WTC11 (cell line): Measurements from ENCODE around the gene DMWD. TPM values are rescaled to one million over a fixed set of nuclear protein-coding genes. Genes with fewer than 3 reads are reported as not detected.

Experiments
- ATAC-seq: fragments of 200-7000 bp; cut with Tn5 transposase; 2 replicates; pipeline ENCODE4 v1.10.0; 2021; ENCODE audit warnings: mild to moderate bottlenecking, moderate library complexity
- CTCF ChIA-PET: fragments of 300-600 bp; sonication (Branson Sonifier 250); formaldehyde crosslinking; loops from one replicate; lab custom pipeline; 2021; ENCODE audit warnings: antibody characterized with exemption; lab: Charles Lee
- POLR2A ChIA-PET: fragments of 350-600 bp; sonication (Branson Sonifier 250); formaldehyde crosslinking; loops from one replicate; lab custom pipeline; 2021; ENCODE audit warnings: antibody characterized with exemption; lab: Charles Lee
- DNase-seq: peaks from one replicate; pipeline ENCODE4 v3.0.0; 2021; ENCODE audit warnings: low spot score
- H3K27ac Mint-ChIP-seq: 2 replicates; pipeline ENCODE4 v1.8.0; 2021; ENCODE audit warnings: mixed read lengths
- H3K27me3 Mint-ChIP-seq: 2 replicates; pipeline ENCODE4 v1.8.0; 2021; ENCODE audit warnings: low read depth, mild to moderate bottlenecking, moderate library complexity, mixed read lengths
- H3K36me3 Mint-ChIP-seq: 2 replicates; pipeline ENCODE4 v1.8.0; 2021; ENCODE audit warnings: mixed read lengths
- H3K4me1 Mint-ChIP-seq: 2 replicates; pipeline ENCODE4 v1.8.0; 2022; ENCODE audit warnings: mixed read lengths
- H3K4me3 Mint-ChIP-seq: 2 replicates; pipeline ENCODE4 v1.8.0; 2021; ENCODE audit warnings: mild to moderate bottlenecking, moderate library complexity, mixed read lengths
- H3K9me3 Mint-ChIP-seq: 2 replicates; pipeline ENCODE4 v1.8.0; 2021; ENCODE audit warnings: mixed read lengths
- AR ChIP-seq: fragments of 250-450 bp; sonication (Bioruptor Pico); IDR thresholded peaks from 2 replicates; pipeline ENCODE4 v1.9.0; 2021; ENCODE audit warnings: mild to moderate bottlenecking
- CBFB ChIP-seq: sonication (generic); formaldehyde crosslinking; IDR thresholded peaks from 2 replicates; pipeline ENCODE4 v1.8.1; 2022; ENCODE audit warnings: mild to moderate bottlenecking, low read depth, missing genetic modification reagents
- CREB1 ChIP-seq: sonication (generic); formaldehyde crosslinking; IDR thresholded peaks from 2 replicates; pipeline ENCODE4 v1.8.0; 2023; ENCODE audit warnings: mild to moderate bottlenecking, missing genetic modification reagents
- ELF4 ChIP-seq: sonication (generic); formaldehyde crosslinking; IDR thresholded peaks from 2 replicates; pipeline ENCODE4 v1.8.1; 2022; ENCODE audit warnings: low read depth, mild to moderate bottlenecking, moderate library complexity, missing genetic modification reagents
- GTF2I ChIP-seq: fragments of 250-450 bp; sonication (Bioruptor Pico); conservative IDR thresholded peaks from 2 replicates; pipeline ENCODE4 v1.4.0; 2021; ENCODE audit warnings: mild to moderate bottlenecking
- IRF1 ChIP-seq: sonication (generic); formaldehyde crosslinking; IDR thresholded peaks from 2 replicates; pipeline ENCODE4 v1.8.0; 2023; ENCODE audit warnings: missing genetic modification reagents
- IRF2 ChIP-seq: sonication (generic); formaldehyde crosslinking; IDR thresholded peaks from 2 replicates; pipeline ENCODE4 v1.8.0; 2022; ENCODE audit warnings: low read depth, missing genetic modification reagents, borderline replicate concordance
- JUN ChIP-seq: sonication (generic); formaldehyde crosslinking; IDR thresholded peaks from 2 replicates; pipeline ENCODE4 v1.8.0; 2023; ENCODE audit warnings: mild to moderate bottlenecking, missing genetic modification reagents
- MXD4 ChIP-seq: fragments of 250-450 bp; sonication (Bioruptor Pico); IDR thresholded peaks from 2 replicates; pipeline ENCODE4 v1.8.0; 2021; ENCODE audit warnings: mild to moderate bottlenecking, moderate library complexity, borderline replicate concordance
- NFE2L1 ChIP-seq: sonication (generic); formaldehyde crosslinking; IDR thresholded peaks from 2 replicates; pipeline ENCODE4 v1.8.1; 2023; ENCODE audit warnings: missing genetic modification reagents
- NFYB ChIP-seq: sonication (generic); formaldehyde crosslinking; conservative IDR thresholded peaks from 2 replicates; pipeline ENCODE4 v1.8.0; 2022; ENCODE audit warnings: low read depth, missing genetic modification reagents
- SP1 ChIP-seq: sonication (generic); formaldehyde crosslinking; conservative IDR thresholded peaks from 2 replicates; pipeline ENCODE4 v1.8.1; 2022; ENCODE audit warnings: missing genetic modification reagents
- TEAD4 ChIP-seq: sonication (generic); formaldehyde crosslinking; IDR thresholded peaks from 2 replicates; pipeline ENCODE4 v1.8.0; 2022; ENCODE audit warnings: mild to moderate bottlenecking, missing genetic modification reagents
- ZBTB21 ChIP-seq: sonication (generic); formaldehyde crosslinking; IDR thresholded peaks from 2 replicates; pipeline ENCODE4 v1.8.1; 2023; ENCODE audit warnings: mild to moderate bottlenecking, missing genetic modification reagents, borderline replicate concordance
- ZNF232 ChIP-seq: sonication (generic); formaldehyde crosslinking; IDR thresholded peaks from 2 replicates; pipeline ENCODE4 v1.8.0; 2022; ENCODE audit warnings: mild to moderate bottlenecking, missing genetic modification reagents
- ZNF281 ChIP-seq: sonication (generic); formaldehyde crosslinking; IDR thresholded peaks from 2 replicates; pipeline ENCODE4 v1.8.0; 2023; ENCODE audit warnings: mild to moderate bottlenecking, missing genetic modification reagents
- ZNF423 ChIP-seq: fragments of 250-450 bp; sonication (Bioruptor Pico); IDR thresholded peaks from 2 replicates; pipeline ENCODE4 v2.1.2; 2022; ENCODE audit warnings: mild to moderate bottlenecking, moderate library complexity
- ZNF512 ChIP-seq: sonication (generic); formaldehyde crosslinking; IDR thresholded peaks from 2 replicates; pipeline ENCODE4 v1.8.1; 2022; ENCODE audit warnings: missing genetic modification reagents, borderline replicate concordance
- total RNA-seq: library from RNA; stranded (reverse); gene quantifications from 3 replicates; pipeline ENCODE4 v1.2.3, GENCODE V29; 2021
- TF ChIP-seq, protein P1 (sequence below): fragments of 250-450 bp; sonication (Bioruptor Pico); IDR thresholded peaks from 2 replicates; pipeline ENCODE4 v1.9.0; 2021; ENCODE audit warnings: mild to moderate bottlenecking
- TF ChIP-seq, protein P2 (sequence below): fragments of 250-450 bp; sonication (Bioruptor Pico); IDR thresholded peaks from 2 replicates; pipeline ENCODE4 v2.1.2; 2022; ENCODE audit warnings: mild to moderate bottlenecking, moderate library complexity

The DMWD gene
- total RNA-seq, 1 experiment from 2014 or later = 60.7 TPM

DNA sequence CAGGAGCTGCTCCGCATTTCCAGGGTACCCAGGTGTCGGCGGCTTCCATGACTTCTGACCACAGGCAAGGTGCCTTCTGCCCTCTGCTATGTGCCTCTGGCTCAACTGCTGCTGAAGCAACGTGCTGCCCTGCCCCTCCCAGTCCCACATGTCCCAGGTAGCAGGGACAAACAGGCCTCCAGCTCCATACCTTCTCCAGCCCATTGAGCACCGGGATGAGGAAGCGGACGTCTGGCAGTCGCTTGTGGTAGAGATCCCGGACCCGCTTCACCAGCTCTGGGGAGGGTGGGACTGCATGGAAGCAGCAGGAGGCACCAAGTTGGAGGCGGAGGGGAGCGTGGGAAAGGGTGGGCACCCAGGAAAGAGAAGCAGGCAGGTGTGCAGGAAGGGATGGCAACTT lies 30.5 kb upstream of the DMWD start:
- no peak for TF ChIP-seq MXD4 (CRISPR knock-in tag)
- Mint-ChIP-seq H3K9me3 (no peaks in the 10 kb centered on the region), H3K36me3 (peaks cover 54% of the 10 kb centered on the region), H3K27me3 (no peaks in the 10 kb centered on the region), H3K4me3 (no peak overlapping the region), H3K4me1 (peaks cover 17% of the 10 kb centered on the region), H3K27ac (no peak overlapping the region)
- DNase-seq = no peak
- ATAC-seq = no peak
- ChIA-PET POLR2A (no interaction called here), CTCF (interaction anchor here (0.5 to 0.7 kb wide), 2 partner anchors 41 to 53 kb away, joined by 4 to 5 read pairs; partner anchors contain the start of gene DMPK)

GRCh38 chr19:45822716-45823115 lies 30.1 kb upstream of the DMWD start:
- H3K9me3 Mint-ChIP-seq = no peaks in the 10 kb centered on the region
- H3K4me3 Mint-ChIP-seq = no peak overlapping the region
- ChIA-PET CTCF (interaction anchor here (0.7 kb wide), 1 partner anchor 52 kb away, joined by 4 read pairs; no protein-coding TSS in a partner anchor), POLR2A (no interaction called here)
- ATAC-seq = no peak
- H3K27ac Mint-ChIP-seq = no peak overlapping the region
- no peaks in the 10 kb centered on the region for H3K27me3 Mint-ChIP-seq
- no peak for DNase-seq
- H3K4me1 Mint-ChIP-seq = peaks cover 21% of the 10 kb centered on the region
- TF ChIP-seq NFYB (CRISPR knock-in tag) (no peak), TEAD4 (no peak), ZNF423 (CRISPR knock-in tag) (no peak), ZNF512 (CRISPR knock-in tag) (no peak), IRF1 (CRISPR knock-in tag) (no peak), SP1 (no peak), CBFB (CRISPR knock-in tag) (no peak), JUN (CRISPR knock-in tag) (no peak), ZNF232 (CRISPR knock-in tag) (no peak), IRF2 (no peak), ELF4 (CRISPR knock-in tag) (no peak), ZNF281 (CRISPR knock-in tag) (no peak), NFE2L1 (CRISPR knock-in tag) (no peak), CREB1 (CRISPR knock-in tag) (no peak), GTF2I (CRISPR knock-in tag) (no peak), ZBTB21 (CRISPR knock-in tag) (no peak), AR (CRISPR knock-in tag) (no peak)
- TF ChIP-seq, protein P1, sequence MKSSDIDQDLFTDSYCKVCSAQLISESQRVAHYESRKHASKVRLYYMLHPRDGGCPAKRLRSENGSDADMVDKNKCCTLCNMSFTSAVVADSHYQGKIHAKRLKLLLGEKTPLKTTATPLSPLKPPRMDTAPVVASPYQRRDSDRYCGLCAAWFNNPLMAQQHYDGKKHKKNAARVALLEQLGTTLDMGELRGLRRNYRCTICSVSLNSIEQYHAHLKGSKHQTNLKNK (CRISPR knock-in tag) = no peak
- TF ChIP-seq, protein P2, sequence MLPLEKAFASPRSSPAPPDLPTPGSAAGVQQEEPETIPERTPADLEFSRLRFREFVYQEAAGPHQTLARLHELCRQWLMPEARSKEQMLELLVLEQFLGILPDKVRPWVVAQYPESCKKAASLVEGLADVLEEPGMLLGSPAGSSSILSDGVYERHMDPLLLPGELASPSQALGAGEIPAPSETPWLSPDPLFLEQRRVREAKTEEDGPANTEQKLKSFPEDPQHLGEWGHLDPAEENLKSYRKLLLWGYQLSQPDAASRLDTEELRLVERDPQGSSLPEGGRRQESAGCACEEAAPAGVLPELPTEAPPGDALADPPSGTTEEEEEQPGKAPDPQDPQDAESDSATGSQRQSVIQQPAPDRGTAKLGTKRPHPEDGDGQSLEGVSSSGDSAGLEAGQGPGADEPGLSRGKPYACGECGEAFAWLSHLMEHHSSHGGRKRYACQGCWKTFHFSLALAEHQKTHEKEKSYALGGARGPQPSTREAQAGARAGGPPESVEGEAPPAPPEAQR (CRISPR knock-in tag) = no peak
- peaks cover 51% of the 10 kb centered on the region for H3K36me3 Mint-ChIP-seq
